Chondrocyte (in vitro differentiated cells): ENCODE measurements around the gene OR2AK2. TPM values are rescaled to one million over a fixed set of nuclear protein-coding genes. Genes with fewer than 3 reads are reported as not detected.

Experiments used
- DNase-seq: peaks from one replicate; pipeline ENCODE4 v3.0.0; 2021; ENCODE audit warnings: mixed read lengths, low spot score
- H3K27ac Mint-ChIP-seq: one replicate; pipeline ENCODE4 v1.8.0; 2021; ENCODE audit warnings: mild to moderate bottlenecking, moderate library complexity, mixed read lengths; ENCODE audit not compliant: unreplicated experiment
- H3K27me3 Mint-ChIP-seq: 2 replicates; pipeline ENCODE4 v1.8.0; 2021; ENCODE audit warnings: low read depth, mixed read lengths
- H3K36me3 Mint-ChIP-seq: 2 replicates; pipeline ENCODE4 v1.8.0; 2021; ENCODE audit warnings: low read depth, mixed read lengths
- H3K4me1 Mint-ChIP-seq: 2 replicates; pipeline ENCODE4 v1.8.0; 2021; ENCODE audit warnings: low read depth, mild to moderate bottlenecking, mixed read lengths
- H3K4me3 Mint-ChIP-seq: one replicate; pipeline ENCODE4 v1.8.0; 2021; ENCODE audit warnings: mild to moderate bottlenecking, moderate library complexity, mixed read lengths; ENCODE audit not compliant: unreplicated experiment
- H3K9me3 Mint-ChIP-seq: 2 replicates; pipeline ENCODE4 v1.8.0; 2021; ENCODE audit warnings: low read depth, mixed read lengths
- total RNA-seq: library from RNA; stranded (reverse); gene quantifications from 3 replicates; pipeline ENCODE4 v1.2.1, GENCODE V29; 2021
- TF ChIP-seq, protein P1 (sequence below): fragments of 200-600 bp; sonication (generic); IDR thresholded peaks from 2 replicates; pipeline ENCODE4 v1.5.0; 2021; ENCODE audit warnings: antibody characterized with exemption, mild to moderate bottlenecking, moderate library complexity

OR2AK2 gene
- total RNA-seq, 1 donor from 2014 or later = not detected

DNA sequence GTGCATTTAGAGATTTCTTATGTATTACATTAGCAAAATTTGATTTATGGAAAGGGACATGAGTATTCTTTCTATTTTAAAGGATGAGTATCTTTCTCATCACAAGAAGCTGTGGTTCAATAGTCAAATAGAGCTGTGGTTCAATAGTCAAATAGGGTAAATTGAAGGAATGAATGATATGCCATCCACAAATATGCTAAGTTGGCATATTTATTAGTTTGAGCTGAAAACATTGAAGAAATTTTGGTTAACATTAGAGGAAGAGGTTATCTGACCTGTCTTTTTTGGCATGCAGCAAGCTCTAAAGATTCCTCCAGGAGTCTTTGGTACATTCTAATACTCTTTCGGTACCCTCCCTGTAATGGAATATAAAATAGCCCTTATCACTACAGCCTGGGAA lies 11.6 kb upstream of the OR2AK2 start:
- Mint-ChIP-seq H3K27ac (no peak overlapping the region), H3K4me1 (no peaks in the 10 kb centered on the region), H3K36me3 (peaks cover 1% of the 10 kb centered on the region), H3K27me3 (no peaks in the 10 kb centered on the region), H3K4me3 (no peak overlapping the region), H3K9me3 (peaks cover 47% of the 10 kb centered on the region)
- TF ChIP-seq, protein P1, sequence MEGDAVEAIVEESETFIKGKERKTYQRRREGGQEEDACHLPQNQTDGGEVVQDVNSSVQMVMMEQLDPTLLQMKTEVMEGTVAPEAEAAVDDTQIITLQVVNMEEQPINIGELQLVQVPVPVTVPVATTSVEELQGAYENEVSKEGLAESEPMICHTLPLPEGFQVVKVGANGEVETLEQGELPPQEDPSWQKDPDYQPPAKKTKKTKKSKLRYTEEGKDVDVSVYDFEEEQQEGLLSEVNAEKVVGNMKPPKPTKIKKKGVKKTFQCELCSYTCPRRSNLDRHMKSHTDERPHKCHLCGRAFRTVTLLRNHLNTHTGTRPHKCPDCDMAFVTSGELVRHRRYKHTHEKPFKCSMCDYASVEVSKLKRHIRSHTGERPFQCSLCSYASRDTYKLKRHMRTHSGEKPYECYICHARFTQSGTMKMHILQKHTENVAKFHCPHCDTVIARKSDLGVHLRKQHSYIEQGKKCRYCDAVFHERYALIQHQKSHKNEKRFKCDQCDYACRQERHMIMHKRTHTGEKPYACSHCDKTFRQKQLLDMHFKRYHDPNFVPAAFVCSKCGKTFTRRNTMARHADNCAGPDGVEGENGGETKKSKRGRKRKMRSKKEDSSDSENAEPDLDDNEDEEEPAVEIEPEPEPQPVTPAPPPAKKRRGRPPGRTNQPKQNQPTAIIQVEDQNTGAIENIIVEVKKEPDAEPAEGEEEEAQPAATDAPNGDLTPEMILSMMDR = no peak
- DNase-seq = no peak

DNA sequence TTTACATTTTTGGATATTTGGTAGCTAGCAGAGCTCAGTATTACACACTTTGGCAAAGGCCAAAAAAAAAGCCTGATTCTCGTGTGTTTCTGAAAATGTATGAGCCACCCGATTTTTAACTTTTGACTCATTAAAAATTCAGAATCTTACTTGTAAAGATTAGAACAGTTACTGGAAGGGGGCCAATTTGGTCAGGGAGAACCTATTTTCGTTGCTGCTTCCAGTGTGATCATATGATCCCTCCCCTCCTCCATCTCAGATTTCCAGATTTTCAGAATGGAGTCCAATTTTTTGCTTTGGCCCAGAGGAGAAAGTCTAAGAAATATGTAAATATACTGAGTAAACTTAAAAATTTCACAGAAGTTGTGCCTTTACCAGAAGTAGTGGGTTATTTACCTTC lies 3.2 kb upstream of the OR2AK2 start:
- TF ChIP-seq, protein P1 = no peak
- no peak overlapping the region for H3K4me3 Mint-ChIP-seq
- no peaks in the 10 kb centered on the region for H3K27me3 Mint-ChIP-seq
- peaks cover 1% of the 10 kb centered on the region for H3K36me3 Mint-ChIP-seq
- H3K4me1 Mint-ChIP-seq = no peaks in the 10 kb centered on the region
- H3K9me3 Mint-ChIP-seq = peaks cover 47% of the 10 kb centered on the region
- no peak overlapping the region for H3K27ac Mint-ChIP-seq
- DNase-seq = no peak

DNA sequence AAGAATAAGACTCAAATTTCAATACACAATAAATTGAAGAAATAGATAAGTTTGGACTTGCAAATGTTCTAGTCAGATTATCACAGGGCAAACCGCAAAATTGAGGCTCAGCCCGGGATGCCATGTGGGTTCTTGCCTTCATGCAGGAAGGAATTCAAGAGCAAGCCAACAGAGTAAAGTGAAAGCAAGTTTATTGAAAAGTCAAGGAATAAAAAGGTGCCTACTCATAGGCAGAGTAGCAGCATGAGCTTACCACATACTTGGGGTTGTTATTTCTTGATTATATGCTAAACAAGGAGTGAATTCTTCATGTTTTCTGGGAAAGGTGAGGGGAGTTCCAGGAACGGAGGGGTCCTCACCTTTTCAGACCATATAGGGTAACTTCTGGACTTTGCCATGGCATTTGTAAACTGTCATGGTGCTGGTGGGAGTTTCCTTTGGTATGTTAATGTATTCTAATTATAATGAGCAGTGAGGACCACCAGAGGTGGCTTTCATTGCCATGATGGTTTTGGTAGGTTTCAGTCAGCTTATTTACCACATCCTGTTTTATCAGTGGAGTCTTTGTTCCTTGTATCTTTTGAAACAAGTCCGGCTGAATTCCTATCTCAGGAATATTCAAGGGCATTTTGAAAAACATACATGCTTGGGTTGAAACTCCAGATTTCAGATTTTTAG lies 2.0 kb upstream of the OR2AK2 start:
- Mint-ChIP-seq H3K27me3 (no peaks in the 10 kb centered on the region), H3K4me3 (no peak overlapping the region), H3K4me1 (no peaks in the 10 kb centered on the region), H3K27ac (no peak overlapping the region), H3K9me3 (peaks cover 45% of the 10 kb centered on the region), H3K36me3 (no peaks in the 10 kb centered on the region)
- DNase-seq = no peak
- TF ChIP-seq, protein P1 = no peak

DNA sequence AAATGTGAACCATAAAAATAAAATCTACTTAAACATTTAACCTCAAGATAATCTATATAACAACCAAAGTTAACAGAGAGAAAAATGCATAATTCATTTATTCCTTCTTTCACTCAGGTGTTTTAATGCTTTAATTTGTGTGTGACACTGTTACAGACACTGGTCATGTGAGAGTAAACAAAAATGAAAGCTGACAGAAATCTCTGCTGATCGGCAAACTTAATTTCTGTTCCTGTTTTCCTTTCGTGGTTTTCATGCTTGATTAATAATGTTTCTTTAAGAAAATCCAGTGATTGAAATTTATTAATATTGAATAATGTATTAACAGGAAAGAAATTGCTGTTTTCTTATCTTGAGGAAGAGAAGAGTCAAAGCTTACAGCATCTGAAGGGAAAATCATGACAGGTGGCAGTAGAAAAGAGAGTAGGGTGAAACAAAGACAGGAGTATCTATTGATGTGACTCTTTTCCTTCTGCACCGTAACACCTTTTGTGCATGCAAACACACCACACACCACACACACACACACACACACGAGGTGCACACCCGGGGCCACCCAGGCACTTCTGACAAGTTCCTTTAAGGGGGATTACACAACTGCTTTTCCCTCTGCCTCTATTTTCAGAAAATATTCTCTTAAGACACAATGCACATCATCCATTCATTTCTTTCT lies 1.6 kb downstream of the OR2AK2 start:
- Mint-ChIP-seq H3K36me3 (no peaks in the 10 kb centered on the region), H3K9me3 (peaks cover 38% of the 10 kb centered on the region), H3K27ac (no peak overlapping the region), H3K4me1 (no peaks in the 10 kb centered on the region), H3K27me3 (no peaks in the 10 kb centered on the region), H3K4me3 (no peak overlapping the region)
- TF ChIP-seq, protein P1 = no peak
- no peak for DNase-seq

DNA sequence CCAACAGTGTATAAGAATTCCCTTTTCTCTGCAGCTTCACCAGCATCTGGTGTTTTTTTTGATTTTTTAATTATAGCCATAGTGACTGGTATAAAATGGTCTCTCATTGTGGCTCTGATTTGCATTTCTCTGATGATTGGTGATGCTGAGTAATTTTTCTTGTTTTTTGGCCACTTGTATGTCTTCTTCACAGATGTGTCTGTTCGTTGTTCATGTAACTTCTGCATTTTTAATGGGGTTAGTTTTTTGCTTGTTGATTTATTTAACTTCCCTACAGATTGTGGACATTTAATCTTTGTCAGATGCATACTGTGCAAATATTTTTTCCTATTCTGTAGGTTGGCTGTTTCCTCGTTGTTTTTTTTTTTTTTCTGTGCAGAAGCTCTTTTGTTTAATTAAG lies 28.0 kb downstream of the OR2AK2 start:
- TF ChIP-seq, protein P1 = no peak
- H3K9me3 Mint-ChIP-seq = peaks cover 43% of the 10 kb centered on the region
- H3K4me3 Mint-ChIP-seq = no peak overlapping the region

More for the DNA sequence above, 28.0 kb downstream of the OR2AK2 start:
- Mint-ChIP-seq H3K4me1 (no peaks in the 10 kb centered on the region), H3K27ac (no peak overlapping the region), H3K36me3 (no peaks in the 10 kb centered on the region), H3K27me3 (no peaks in the 10 kb centered on the region)
- DNase-seq = no peak
